Measurements from ENCODE around the gene DLK1. TPM values are rescaled to one million over a fixed set of nuclear protein-coding genes. Genes with fewer than 3 reads are reported as not detected.

The DLK1 gene
- total RNA-seq, 2 experiments from 2014 or later: not detected

DNA sequence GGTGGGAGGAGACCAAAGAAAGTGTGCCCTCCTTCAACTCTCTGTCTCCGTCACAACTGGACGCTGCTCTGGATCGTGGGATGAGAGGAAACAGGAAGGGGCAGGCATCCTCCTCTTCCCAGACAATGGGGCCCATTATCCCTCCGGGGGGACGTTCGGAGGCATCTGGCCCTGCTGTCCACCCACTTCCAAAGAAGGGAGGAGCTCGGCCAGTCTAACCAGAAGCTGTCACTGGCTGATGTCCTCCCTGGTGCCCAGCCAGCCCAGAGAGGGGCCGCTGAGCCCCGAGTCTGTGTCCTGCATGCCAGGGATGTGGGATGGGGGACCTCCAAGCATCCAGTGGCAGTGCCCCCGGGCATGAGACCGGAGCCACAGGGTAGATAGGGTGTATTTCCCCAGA is 59.4 kb downstream of the DLK1 start:
- no peaks in the 10 kb centered on the region for H3K9me3 Mint-ChIP-seq
- CTCF ChIA-PET: no interaction called here
- no peaks in the 10 kb centered on the region for H3K4me1 Mint-ChIP-seq (ENCODE audit: low read depth)
- DNase-seq: no peak
- no peak overlapping the region for H3K4me3 Mint-ChIP-seq
- no peak overlapping the region for H3K27ac Mint-ChIP-seq
- peaks cover 2% of the 10 kb centered on the region for H3K27me3 Mint-ChIP-seq
- POLR2A ChIA-PET: no interaction called here
- no peak for ATAC-seq
- H3K36me3 Mint-ChIP-seq (ENCODE audit: low read depth): no peaks in the 10 kb centered on the region
- intact Hi-C loops (cut with micrococcal nuclease): no loop called here
- TF ChIP-seq, protein P1, sequence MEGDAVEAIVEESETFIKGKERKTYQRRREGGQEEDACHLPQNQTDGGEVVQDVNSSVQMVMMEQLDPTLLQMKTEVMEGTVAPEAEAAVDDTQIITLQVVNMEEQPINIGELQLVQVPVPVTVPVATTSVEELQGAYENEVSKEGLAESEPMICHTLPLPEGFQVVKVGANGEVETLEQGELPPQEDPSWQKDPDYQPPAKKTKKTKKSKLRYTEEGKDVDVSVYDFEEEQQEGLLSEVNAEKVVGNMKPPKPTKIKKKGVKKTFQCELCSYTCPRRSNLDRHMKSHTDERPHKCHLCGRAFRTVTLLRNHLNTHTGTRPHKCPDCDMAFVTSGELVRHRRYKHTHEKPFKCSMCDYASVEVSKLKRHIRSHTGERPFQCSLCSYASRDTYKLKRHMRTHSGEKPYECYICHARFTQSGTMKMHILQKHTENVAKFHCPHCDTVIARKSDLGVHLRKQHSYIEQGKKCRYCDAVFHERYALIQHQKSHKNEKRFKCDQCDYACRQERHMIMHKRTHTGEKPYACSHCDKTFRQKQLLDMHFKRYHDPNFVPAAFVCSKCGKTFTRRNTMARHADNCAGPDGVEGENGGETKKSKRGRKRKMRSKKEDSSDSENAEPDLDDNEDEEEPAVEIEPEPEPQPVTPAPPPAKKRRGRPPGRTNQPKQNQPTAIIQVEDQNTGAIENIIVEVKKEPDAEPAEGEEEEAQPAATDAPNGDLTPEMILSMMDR (IDR thresholded peaks at IDR 0.05): no peak

DNA sequence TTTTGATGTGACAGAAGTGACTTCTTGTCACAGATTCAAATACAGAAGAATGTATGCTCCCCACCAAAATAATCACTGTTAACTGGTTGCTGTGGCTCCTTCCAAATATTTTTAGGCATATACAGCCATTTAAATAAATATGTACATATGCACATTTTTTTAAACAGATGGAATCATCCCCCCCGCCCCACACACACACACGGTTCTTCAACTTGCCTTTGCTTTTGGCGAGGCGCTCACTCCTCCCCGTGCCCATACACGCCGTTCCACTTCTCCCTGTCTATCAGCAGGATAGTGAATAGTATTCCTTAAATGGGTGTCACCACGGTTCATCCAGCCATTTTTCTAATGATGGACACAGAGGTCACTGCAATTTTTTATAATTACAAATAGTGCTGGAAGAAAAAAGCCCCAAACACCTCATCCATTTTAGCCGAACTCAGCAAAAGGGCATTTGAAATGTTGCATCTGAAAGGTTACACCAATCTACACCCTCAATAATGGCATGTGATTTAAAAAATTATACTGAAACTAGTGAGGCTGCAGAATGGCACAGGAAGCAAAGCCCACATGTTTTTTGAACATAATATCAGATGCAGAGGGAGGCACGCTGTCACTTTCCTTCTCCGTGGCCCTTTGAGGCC is 60.0 kb downstream of the DLK1 start:
- no peaks in the 10 kb centered on the region for H3K9me3 Mint-ChIP-seq

DNA sequence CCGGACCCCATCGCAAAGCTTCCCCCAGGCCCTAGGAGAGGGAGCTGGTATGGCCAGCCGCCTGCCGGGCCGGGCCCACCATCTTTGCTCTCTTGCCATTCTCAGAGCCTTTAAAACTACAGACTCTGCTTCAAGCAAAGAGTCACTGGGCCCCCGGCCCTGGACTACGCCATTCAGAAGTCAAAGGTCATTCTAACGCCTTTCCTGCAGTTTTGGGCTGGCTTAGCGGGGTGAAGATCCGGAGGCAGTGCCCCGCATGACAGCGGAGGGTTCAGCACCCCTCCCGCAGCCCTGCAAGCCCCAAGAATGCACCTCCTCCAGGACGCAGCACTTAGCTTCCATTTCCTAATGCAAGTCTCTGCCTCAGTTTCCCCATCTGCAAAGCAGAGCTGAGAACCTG is 61.0 kb downstream of the DLK1 start:
- Mint-ChIP-seq H3K27me3 (peaks cover 4% of the 10 kb centered on the region), H3K4me3 (no peak overlapping the region), H3K4me1 (ENCODE audit: low read depth) (no peaks in the 10 kb centered on the region), H3K9me3 (no peaks in the 10 kb centered on the region), H3K36me3 (ENCODE audit: low read depth) (no peaks in the 10 kb centered on the region), H3K27ac (no peak overlapping the region)
- ATAC-seq (no peak), DNase-seq (no peak)
- ChIA-PET CTCF (no interaction called here), POLR2A (no interaction called here)
- TF ChIP-seq, protein P1 (IDR thresholded peaks at IDR 0.05): no peak
- intact Hi-C loops (cut with micrococcal nuclease): no loop called here

More for the DNA sequence above, 60.0 kb downstream of the DLK1 start:
- ChIA-PET CTCF (no interaction called here), POLR2A (no interaction called here)
- TF ChIP-seq, protein P1 (IDR thresholded peaks at IDR 0.05): no peak
- Mint-ChIP-seq H3K4me1 (ENCODE audit: low read depth) (no peaks in the 10 kb centered on the region), H3K4me3 (no peak overlapping the region), H3K27ac (no peak overlapping the region), H3K36me3 (ENCODE audit: low read depth) (no peaks in the 10 kb centered on the region), H3K27me3 (peaks cover 2% of the 10 kb centered on the region)
- DNase-seq (no peak), ATAC-seq (no peak)
- intact Hi-C loops (cut with micrococcal nuclease): no loop called here

Other genes with a start within 250 kb of the DLK1 start
- 1 to 10 TPM; 5.5 to 6.0 TPM for gene BEGAIN, start 139.5 kb upstream of the DLK1 start, total RNA-seq
- gene MEG3, start 99.2 kb downstream of the DLK1 start, total RNA-seq: not detected
- not detected for gene RTL1, start 176.8 kb downstream of the DLK1 start, total RNA-seq